LoVo (cell line): ENCODE measurements around the gene RPGRIP1L.

Source experiments
- DNase-seq: peaks from one replicate; pipeline ENCODE4 v3.0.0-alpha.2; 2016; ENCODE audit warnings: low spot score

RPGRIP1L gene

GRCh38 chr16:53703590-53704444 is at the start of gene RPGRIP1L, which contains the start of gene FTO:
RPGRIP1L (minus strand) TSS chr16:53703859; CDS start chr16:53700723, 3,136 bp downstream.
FTO (plus strand) TSS chr16:53704156.
- DNase-seq, result peak; percentile 98

GRCh38 chr16:53753431-53753830 is 49.8 kb upstream of the RPGRIP1L start:
- no peak for DNase-seq

- DNase-seq, result no peak
Observed at GRCh38 chr16:53752560-53752959, 48.9 kb upstream of the RPGRIP1L start.

- DNase-seq, result no peak
Observed at GRCh38 chr16:53745753-53746266, 42.2 kb upstream of the RPGRIP1L start.

GRCh38 chr16:53745086-53745485 is 41.4 kb upstream of the RPGRIP1L start:
- no peak for DNase-seq

- no peak for DNase-seq
Observed at GRCh38 chr16:53744449-53744848, 40.8 kb upstream of the RPGRIP1L start.

- no peak for DNase-seq
Observed at GRCh38 chr16:53743149-53743566, 39.5 kb upstream of the RPGRIP1L start.

GRCh38 chr16:53741546-53741945 is 37.9 kb upstream of the RPGRIP1L start:
- no peak for DNase-seq

GRCh38 chr16:53740933-53741531 is 37.4 kb upstream of the RPGRIP1L start:
- DNase-seq, result no peak

GRCh38 chr16:53740476-53740875 is 36.8 kb upstream of the RPGRIP1L start:
- no peak for DNase-seq

- no peak for DNase-seq
Observed at GRCh38 chr16:53737552-53737951, 33.9 kb upstream of the RPGRIP1L start.

GRCh38 chr16:53736297-53736696 is 32.6 kb upstream of the RPGRIP1L start:
- DNase-seq, result no peak

- DNase-seq, result no peak
Observed at GRCh38 chr16:53734908-53735307, 31.2 kb upstream of the RPGRIP1L start.

GRCh38 chr16:53732296-53732929 is 28.8 kb upstream of the RPGRIP1L start:
- DNase-seq, result peak; percentile 15

- no peak for DNase-seq
Observed at GRCh38 chr16:53730693-53731092, 27.0 kb upstream of the RPGRIP1L start.

- DNase-seq, result peak; percentile 19
Observed at GRCh38 chr16:53726625-53727024, 23.0 kb upstream of the RPGRIP1L start.

GRCh38 chr16:53721017-53721416 is 17.4 kb upstream of the RPGRIP1L start:
- no peak for DNase-seq

- DNase-seq, result no peak
Observed at GRCh38 chr16:53717577-53717976, 13.9 kb upstream of the RPGRIP1L start.

GRCh38 chr16:53715023-53715384 is 11.3 kb upstream of the RPGRIP1L start:
- DNase-seq, result no peak

- no peak for DNase-seq
Observed at GRCh38 chr16:53714205-53715022, 10.8 kb upstream of the RPGRIP1L start.

GRCh38 chr16:53713403-53714204 is 9.9 kb upstream of the RPGRIP1L start:
- no peak for DNase-seq
